OCI-LY7 (cell line): ENCODE results near the gene IRX2. TPM values are rescaled to one million over a fixed set of nuclear protein-coding genes. Genes with fewer than 3 reads are reported as not detected.

Experiments
- BruUV-seq: library from RNA; stranded (reverse); fragments of 400-500 nt; replicated peaks from 2 replicates; lab custom pipeline; 2021; lab: Mats Ljungman, UMichigan
- CTCF ChIA-PET: fragments of 300-600 bp; sonication (Branson Sonifier 250); formaldehyde crosslinking; loops from one replicate; lab custom pipeline; 2022; ENCODE audit warnings: antibody characterized with exemption; ENCODE audit not compliant: unreplicated experiment; lab: Charles Lee
- POLR2A ChIA-PET: fragments of 300-600 bp; sonication (Branson Sonifier 250); formaldehyde crosslinking; loops from one replicate; lab custom pipeline; 2022; ENCODE audit warnings: antibody characterized with exemption; lab: Charles Lee
- DNase-seq: peaks from one replicate; pipeline ENCODE4 v3.0.0-alpha.2; 2015; ENCODE audit warnings: low spot score
- H2AFZ ChIP-seq: fragments of 200-600 bp; sonication (generic), shearing (Covaris generic); 2 replicates; pipeline ENCODE4 v1.6.1; 2014; ENCODE audit warnings: mild to moderate bottlenecking, antibody characterized with exemption, low read length, moderate library complexity
- H3K27ac ChIP-seq: fragments of 200-600 bp; sonication (generic); 2 replicates; pipeline ENCODE4 v1.5.1; 2014; ENCODE audit warnings: mixed run types, low read depth, mild to moderate bottlenecking, moderate library complexity, low read length, inconsistent platforms; ENCODE audit not compliant: poor library complexity, severe bottlenecking
- H3K36me3 ChIP-seq: fragments of 200-600 bp; sonication (generic); 2 replicates; pipeline ENCODE4 v1.6.1; 2014; ENCODE audit warnings: mild to moderate bottlenecking, antibody characterized with exemption, low read length, moderate library complexity, mixed read lengths; ENCODE audit not compliant: insufficient read depth
- H3K4me1 ChIP-seq: fragments of 200-600 bp; sonication (generic); 2 replicates; pipeline ENCODE4 v1.5.1; 2014; ENCODE audit warnings: mild to moderate bottlenecking, low read length; ENCODE audit not compliant: insufficient read depth, poor library complexity, severe bottlenecking
- H3K4me2 ChIP-seq: fragments of 200-600 bp; sonication (generic); 2 replicates; pipeline ENCODE4 v1.6.1; 2014; ENCODE audit warnings: mild to moderate bottlenecking, low read length
- H3K4me3 ChIP-seq: fragments of 200-600 bp; sonication (generic); 2 replicates; pipeline ENCODE4 v1.5.1; 2014; ENCODE audit warnings: mild to moderate bottlenecking, low read depth, low read length; ENCODE audit not compliant: poor library complexity, severe bottlenecking
- H3K79me2 ChIP-seq: fragments of 200-600 bp; sonication (generic); 2 replicates; pipeline ENCODE4 v1.6.1; 2016; ENCODE audit warnings: low read depth, mild to moderate bottlenecking, low read length, moderate library complexity, mixed read lengths; ENCODE audit not compliant: insufficient read depth
- H3K9me2 ChIP-seq: fragments of 200-600 bp; sonication (generic); 2 replicates; pipeline ENCODE4 v1.6.1; 2016; ENCODE audit warnings: mild to moderate bottlenecking, low read length, mixed read lengths; ENCODE audit not compliant: insufficient read depth
- H3K9me3 ChIP-seq: fragments of 200-600 bp; sonication (generic); 2 replicates; pipeline ENCODE4 v1.6.1; 2014; ENCODE audit warnings: mild to moderate bottlenecking, mixed run types, low read length, mixed read lengths
- H4K20me1 ChIP-seq: fragments of 200-600 bp; sonication (generic); 2 replicates; pipeline ENCODE4 v1.6.1; 2014; ENCODE audit warnings: mild to moderate bottlenecking, antibody characterized with exemption, low read length, moderate library complexity, mixed read lengths; ENCODE audit not compliant: insufficient read depth
- CTCF ChIP-seq: fragments of 200-600 bp; sonication (generic); conservative IDR thresholded peaks from 2 replicates; pipeline ENCODE4 v1.5.1; 2014; ENCODE audit warnings: mild to moderate bottlenecking, antibody characterized with exemption, low read length, moderate library complexity, mixed read lengths
- EZH2phosphoT487 ChIP-seq: fragments of 200-600 bp; sonication (generic); IDR thresholded peaks from 2 replicates; pipeline ENCODE4 v1.6.1; 2018; ENCODE audit warnings: low read depth, borderline replicate concordance, mild to moderate bottlenecking, mixed run types, antibody characterized with exemption, low read length, moderate library complexity, mixed read lengths
- intact Hi-C: fragments of 100-400 bp; cut with micrococcal nuclease; formaldehyde crosslinking; loops from one replicate; pipeline ENCODE4 v1.10.0; 2022; ENCODE audit not compliant: unreplicated experiment
- total RNA-seq, 2 experiments: library from RNA; depleted of rRNA in 1 of 2; stranded (reverse); fragments of >200 nt in 1 of 2; shearing (Covaris generic) in 1 of 2; gene quantifications; 2 replicates each; pipeline ENCODE4 v1.2.3, GENCODE V29; 2014 to 2022

IRX2 gene
- total RNA-seq, 2 experiments from 2014 or later, result not detected

GRCh38 chr5:2761921-2762488 is 10.5 kb upstream of the IRX2 start:
- intact Hi-C loops, result no loop called here
- Histone ChIP-seq H3K27ac (no peak overlapping the region), H3K4me1 (no peaks in the 10 kb centered on the region), H3K36me3 (no peaks in the 10 kb centered on the region), H2AFZ (no peak overlapping the region), H3K4me2 (no peak overlapping the region), H3K9me2 (no peaks in the 10 kb centered on the region), H3K9me3 (no peaks in the 10 kb centered on the region), H3K79me2 (no peaks in the 10 kb centered on the region), H4K20me1 (no peaks in the 10 kb centered on the region), H3K4me3 (no peak overlapping the region)
- TF ChIP-seq CTCF, result no peak
- no peak for TF ChIP-seq EZH2phosphoT487
- POLR2A ChIA-PET, result no interaction called here
- no peak for DNase-seq
- no TSS peak for BruUV-seq
- CTCF ChIA-PET, result no interaction called here

- Histone ChIP-seq H3K9me2 (no peaks in the 10 kb centered on the region), H4K20me1 (no peaks in the 10 kb centered on the region), H3K9me3 (no peaks in the 10 kb centered on the region), H3K79me2 (no peaks in the 10 kb centered on the region), H3K36me3 (no peaks in the 10 kb centered on the region), H3K4me1 (no peaks in the 10 kb centered on the region), H3K4me2 (no peak overlapping the region), H3K4me3 (no peak overlapping the region), H3K27ac (no peak overlapping the region), H2AFZ (no peak overlapping the region)
- TF ChIP-seq CTCF, result no peak
- TF ChIP-seq EZH2phosphoT487, result no peak
- ChIA-PET POLR2A (interaction anchor here (0.6 kb wide), 1 partner anchor 17 kb away, joined by 3 read pairs; no protein-coding TSS in a partner anchor), CTCF (no interaction called here)
- DNase-seq, result no peak
- BruUV-seq, result no TSS peak
- intact Hi-C loops, result no loop called here
These were observed 8.4 kb upstream of the IRX2 start for GRCh38 chr5:2759696-2760461.

- H3K4me2 ChIP-seq, result no peak overlapping the region
- no peak overlapping the region for H2AFZ ChIP-seq
- H4K20me1 ChIP-seq, result no peaks in the 10 kb centered on the region
- intact Hi-C loops, result no loop called here
- H3K4me1 ChIP-seq, result no peaks in the 10 kb centered on the region
- ChIA-PET CTCF (no interaction called here), POLR2A (no interaction called here)
- no peak overlapping the region for H3K4me3 ChIP-seq
- no peak overlapping the region for H3K27ac ChIP-seq
- no peaks in the 10 kb centered on the region for H3K9me3 ChIP-seq
- H3K9me2 ChIP-seq, result no peaks in the 10 kb centered on the region
- no peak for DNase-seq
- no peak for TF ChIP-seq EZH2phosphoT487
- TF ChIP-seq CTCF, result no peak
- H3K79me2 ChIP-seq, result no peaks in the 10 kb centered on the region
- no peaks in the 10 kb centered on the region for H3K36me3 ChIP-seq
- BruUV-seq, result no TSS peak
These were observed 7.6 kb upstream of the IRX2 start for GRCh38 chr5:2759091-2759490.
